IPS-11a (cell line): ENCODE measurements around the gene PAX8.

ENCODE experiments used
- H3K4me3 ChIP-seq: one replicate; pipeline ENCODE4 v1.5.1; 2013; ENCODE audit warnings: low read depth, low read length, control low read depth

The PAX8 gene

GRCh38 chr2:113224647-113225236, 54.0 kb downstream of the PAX8 start:
- H3K4me3 ChIP-seq, result no peak overlapping the region

- no peak overlapping the region for H3K4me3 ChIP-seq
Measured at GRCh38 chr2:113223813-113224212, 54.9 kb downstream of the PAX8 start.

GRCh38 chr2:113221846-113222245, 56.9 kb downstream of the PAX8 start:
- no peak overlapping the region for H3K4me3 ChIP-seq

GRCh38 chr2:113220970-113221708, 57.6 kb downstream of the PAX8 start:
- no peak overlapping the region for H3K4me3 ChIP-seq

- H3K4me3 ChIP-seq, result no peak overlapping the region
Measured at GRCh38 chr2:113219889-113220641, 58.7 kb downstream of the PAX8 start.

GRCh38 chr2:113219525-113219888, 59.2 kb downstream of the PAX8 start:
- H3K4me3 ChIP-seq, result no peak overlapping the region

GRCh38 chr2:113219092-113219441, 59.7 kb downstream of the PAX8 start:
- no peak overlapping the region for H3K4me3 ChIP-seq

GRCh38 chr2:113218283-113219091, 60.2 kb downstream of the PAX8 start:
- no peak overlapping the region for H3K4me3 ChIP-seq

- no peak overlapping the region for H3K4me3 ChIP-seq
Measured at GRCh38 chr2:113217455-113218282, 61.1 kb downstream of the PAX8 start.

- no peak overlapping the region for H3K4me3 ChIP-seq
Measured at GRCh38 chr2:113216891-113217454, 61.7 kb downstream of the PAX8 start.

GRCh38 chr2:113216321-113216720, 62.4 kb downstream of the PAX8 start:
- no peak overlapping the region for H3K4me3 ChIP-seq

- H3K4me3 ChIP-seq, result no peak overlapping the region
Measured at GRCh38 chr2:113215056-113215455, 63.7 kb downstream of the PAX8 start.

- no peak overlapping the region for H3K4me3 ChIP-seq
Measured at GRCh38 chr2:113214141-113214540, 64.6 kb downstream of the PAX8 start.

GRCh38 chr2:113213061-113213930, 65.4 kb downstream of the PAX8 start:
- no peak overlapping the region for H3K4me3 ChIP-seq

- no peak overlapping the region for H3K4me3 ChIP-seq
Measured at GRCh38 chr2:113212245-113213060, 66.3 kb downstream of the PAX8 start.

GRCh38 chr2:113211226-113212105, 67.3 kb downstream of the PAX8 start:
- no peak overlapping the region for H3K4me3 ChIP-seq

- H3K4me3 ChIP-seq, result no peak overlapping the region
Measured at GRCh38 chr2:113209646-113210171, 69.0 kb downstream of the PAX8 start.
